SIG-M5 (cell line): ENCODE data around the gene LRRN2.
A peak's percentile ranks its signal among the peaks of the same experiment; 100 is the strongest.

ENCODE experiments used
- DNase-seq: peaks from one replicate; lab custom pipeline; 2025; lab: John Stamatoyannopoulos, UW

The LRRN2 gene

GRCh38 chr1:204600203-204600602 lies 85.3 kb downstream of the LRRN2 start:
- no peak for DNase-seq

- no peak for DNase-seq
Measured at GRCh38 chr1:204599596-204599995, 85.9 kb downstream of the LRRN2 start.

- no peak for DNase-seq
Measured at GRCh38 chr1:204599098-204599497, 86.4 kb downstream of the LRRN2 start.

- DNase-seq, result peak; percentile 24
Measured at GRCh38 chr1:204598319-204598969, 87.1 kb downstream of the LRRN2 start.

- DNase-seq, result no peak
Measured at GRCh38 chr1:204592246-204592948, 93.1 kb downstream of the LRRN2 start.

GRCh38 chr1:204591473-204592090 lies 94.0 kb downstream of the LRRN2 start:
- no peak for DNase-seq

- DNase-seq, result no peak
Measured at GRCh38 chr1:204589409-204590038, 96.0 kb downstream of the LRRN2 start.

- DNase-seq, result no peak
Measured at GRCh38 chr1:204588826-204589225, 96.7 kb downstream of the LRRN2 start.

- DNase-seq, result no peak
Measured at GRCh38 chr1:204587621-204588020, 97.9 kb downstream of the LRRN2 start.

GRCh38 chr1:204584699-204585372 lies 100.7 kb downstream of the LRRN2 start:
- no peak for DNase-seq

GRCh38 chr1:204583909-204584632 lies 101.5 kb downstream of the LRRN2 start:
- DNase-seq, result no peak

- no peak for DNase-seq
Measured at GRCh38 chr1:204581759-204582158, 103.8 kb downstream of the LRRN2 start.

- no peak for DNase-seq
Measured at GRCh38 chr1:204580862-204581261, 104.7 kb downstream of the LRRN2 start.

GRCh38 chr1:204579681-204580080 lies 105.9 kb downstream of the LRRN2 start:
- DNase-seq, result no peak

GRCh38 chr1:204578867-204579664 lies 106.5 kb downstream of the LRRN2 start:
- peak; percentile 28 for DNase-seq

- DNase-seq, result no peak
Measured at GRCh38 chr1:204577794-204578478, 107.6 kb downstream of the LRRN2 start.

GRCh38 chr1:204576422-204576821 lies 109.1 kb downstream of the LRRN2 start:
- no peak for DNase-seq

GRCh38 chr1:204575221-204576190 lies 110.0 kb downstream of the LRRN2 start:
- no peak for DNase-seq

GRCh38 chr1:204574865-204575163 lies 110.7 kb downstream of the LRRN2 start:
- DNase-seq, result no peak
